ENCODE results near the gene AIF1. TPM values are rescaled to one million over a fixed set of nuclear protein-coding genes. Genes with fewer than 3 reads are reported as not detected.
A peak's percentile ranks its signal among the peaks of the same experiment; 100 is the strongest.

The AIF1 gene
- total RNA-seq, 1 donor from 2014 or later, result 23.8 TPM

DNA sequence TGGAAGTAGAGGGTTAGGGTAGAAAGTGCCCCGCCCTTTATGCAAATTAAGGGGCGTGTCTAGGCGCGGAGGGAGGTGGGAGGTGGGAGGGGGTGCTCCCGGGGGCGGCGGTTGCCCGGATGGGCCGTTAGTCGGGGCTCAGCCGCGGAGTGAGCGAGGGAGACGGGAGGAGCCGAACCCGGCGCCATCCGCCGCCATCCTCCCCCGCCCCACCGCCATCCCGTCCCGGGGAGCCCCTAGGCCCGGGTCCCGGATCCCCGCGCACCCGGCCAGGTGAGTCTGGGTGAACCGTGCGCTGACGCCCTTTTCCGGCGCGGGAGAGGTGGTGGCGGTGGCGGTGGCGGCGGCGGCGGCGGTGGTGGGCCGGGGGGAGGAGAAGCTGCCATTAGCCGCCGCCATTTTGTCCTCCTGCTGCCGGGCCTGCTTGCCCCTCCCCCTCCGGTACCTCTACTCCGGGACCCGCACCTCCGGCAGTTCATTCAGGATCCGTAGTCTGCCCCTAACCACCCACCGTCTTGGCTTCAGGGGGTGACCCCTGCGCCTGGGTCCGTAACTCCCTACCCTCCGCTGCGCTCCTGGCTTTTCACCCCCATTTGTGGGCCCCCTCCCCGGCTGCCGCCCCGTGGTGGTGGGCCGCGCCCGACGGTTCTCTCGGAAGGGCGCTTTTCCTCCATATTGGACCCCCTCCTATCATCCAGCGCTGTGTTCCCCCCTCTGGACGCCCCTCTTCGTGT is 5.7 kb downstream of the AIF1 start, which contains the start of gene PRRC2A:
PRRC2A (plus strand) TSS at position 130 of the 734 bp plus-strand sequence. CDS start 2,075 bp downstream, outside the sequence.
- DNase-seq, result peak; percentile 56

DNA sequence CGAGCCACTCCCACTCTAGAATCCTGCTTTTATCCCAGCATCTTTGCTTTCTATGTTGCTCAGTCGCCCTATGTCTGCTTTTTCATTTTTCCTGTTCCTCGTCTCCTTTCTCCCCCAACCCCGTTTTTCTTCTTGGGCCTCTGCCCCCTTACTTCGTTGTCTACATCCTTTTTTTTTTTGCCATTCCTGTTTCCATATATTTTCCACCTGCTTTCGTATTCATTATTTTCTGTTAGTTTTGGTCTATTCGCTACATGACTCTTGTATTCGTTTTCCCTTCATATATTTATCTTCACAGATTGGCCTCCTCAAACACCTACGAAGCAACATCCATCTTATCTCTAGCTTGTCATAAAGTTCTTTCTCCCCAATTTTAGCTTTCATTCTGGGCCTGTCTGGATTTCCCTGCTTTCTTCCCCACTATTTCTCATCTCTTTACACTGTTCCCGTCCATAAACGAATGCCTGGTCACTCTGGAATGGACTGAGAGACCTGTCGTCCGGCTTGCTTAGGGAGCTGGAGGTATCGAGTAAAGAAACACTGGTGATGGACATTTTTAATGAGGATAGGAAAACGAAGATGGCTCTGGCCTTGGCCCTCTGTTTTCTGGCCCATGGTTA is 6.4 kb downstream of the AIF1 start:
- DNase-seq, result no peak

DNA sequence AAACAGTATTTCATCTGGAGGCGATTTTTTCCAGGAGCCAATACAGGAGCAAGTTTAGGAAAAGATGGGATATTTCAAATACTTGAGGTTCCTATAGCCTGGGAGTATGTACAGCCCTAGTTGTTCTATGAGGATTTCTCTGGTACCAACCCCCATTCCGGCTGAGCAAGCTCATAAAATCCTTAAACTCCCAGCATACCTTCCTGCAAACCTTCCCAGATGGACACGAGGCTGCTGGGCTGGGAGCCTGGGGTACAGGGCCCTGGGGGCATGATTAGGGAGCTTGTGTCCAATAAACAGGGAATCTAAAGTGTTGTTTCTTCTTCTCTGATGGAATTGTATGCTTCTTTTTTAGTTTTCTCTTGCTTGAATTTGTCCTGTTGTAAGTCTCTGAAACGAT is 7.0 kb downstream of the AIF1 start:
- DNase-seq, result no peak

DNA sequence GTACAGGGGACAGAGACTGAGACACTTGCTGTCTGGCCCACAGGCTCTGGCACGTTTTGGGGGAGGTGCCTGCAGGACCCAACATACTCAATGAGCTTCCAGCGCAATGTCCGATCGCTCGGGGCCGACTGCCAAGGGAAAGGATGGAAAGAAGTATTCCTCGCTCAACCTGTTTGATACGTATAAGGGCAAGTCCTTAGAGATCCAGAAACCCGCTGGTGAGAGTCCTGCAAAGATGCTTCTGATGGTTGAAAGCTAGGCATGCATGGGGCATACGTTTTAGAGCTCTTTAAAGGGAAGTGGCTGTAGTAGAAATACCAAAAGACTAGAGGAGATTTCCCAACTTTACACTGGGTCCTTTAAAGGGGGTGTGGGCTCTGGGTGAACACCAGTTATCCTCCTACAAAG is 7.7 kb downstream of the AIF1 start:
- DNase-seq, result no peak

DNA sequence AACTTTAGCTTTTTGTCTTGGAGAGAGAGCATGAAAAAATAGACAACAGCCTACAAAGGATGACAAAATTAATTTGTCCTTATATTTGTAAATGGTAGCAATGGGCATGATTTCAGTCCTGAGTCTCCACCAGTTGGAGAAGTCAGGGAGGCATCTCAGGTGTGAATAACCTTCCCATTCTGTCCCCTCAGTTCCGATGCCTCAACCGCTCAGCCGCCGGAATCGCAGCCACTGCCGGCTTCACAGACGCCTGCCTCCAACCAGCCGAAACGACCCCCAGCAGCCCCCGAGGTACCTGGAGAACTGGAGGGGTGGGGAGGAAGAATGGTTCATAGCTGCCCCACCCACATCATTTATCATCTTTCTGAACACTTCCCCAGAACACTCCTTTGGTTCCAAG is 9.0 kb downstream of the AIF1 start:
- no peak for DNase-seq

DNA sequence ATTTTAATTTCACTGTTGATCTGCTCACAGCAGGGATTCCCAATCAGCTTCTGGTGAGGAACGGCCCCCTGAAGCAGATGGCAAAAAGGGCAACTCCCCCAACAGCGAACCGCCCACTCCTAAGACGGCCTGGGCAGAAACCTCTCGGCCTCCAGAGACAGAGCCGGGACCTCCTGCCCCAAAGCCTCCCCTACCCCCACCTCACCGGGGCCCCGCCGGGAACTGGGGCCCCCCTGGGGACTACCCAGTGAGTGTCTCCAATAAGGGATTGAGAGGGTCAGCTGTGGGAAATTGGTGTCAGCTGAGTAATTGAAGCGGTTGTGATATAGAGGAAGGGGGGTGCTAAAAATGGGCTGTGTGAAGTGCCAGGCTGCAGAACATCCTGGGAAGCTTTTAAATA is 11.9 kb downstream of the AIF1 start:
- DNase-seq, result no peak

DNA sequence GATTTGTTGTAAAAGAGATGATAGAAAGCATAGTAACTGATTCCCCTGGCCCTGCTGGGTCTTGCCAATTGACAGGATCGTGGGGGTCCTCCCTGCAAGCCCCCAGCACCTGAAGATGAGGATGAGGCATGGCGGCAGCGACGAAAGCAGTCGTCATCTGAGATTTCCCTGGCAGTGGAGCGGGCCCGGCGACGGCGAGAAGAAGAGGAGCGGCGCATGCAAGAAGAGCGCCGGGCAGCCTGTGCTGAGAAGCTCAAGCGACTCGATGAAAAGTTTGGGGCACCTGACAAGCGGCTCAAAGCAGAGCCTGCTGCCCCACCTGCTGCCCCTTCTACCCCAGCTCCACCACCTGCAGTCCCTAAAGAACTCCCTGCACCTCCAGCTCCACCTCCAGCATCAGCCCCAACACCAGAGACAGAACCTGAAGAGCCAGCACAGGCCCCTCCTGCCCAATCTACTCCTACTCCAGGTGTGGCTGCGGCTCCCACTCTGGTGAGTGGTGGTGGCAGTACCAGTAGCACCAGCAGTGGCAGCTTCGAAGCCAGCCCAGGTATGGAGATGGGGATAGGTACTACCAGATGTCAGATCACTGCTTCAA is 12.8 kb downstream of the AIF1 start:
- no peak for DNase-seq

DNA sequence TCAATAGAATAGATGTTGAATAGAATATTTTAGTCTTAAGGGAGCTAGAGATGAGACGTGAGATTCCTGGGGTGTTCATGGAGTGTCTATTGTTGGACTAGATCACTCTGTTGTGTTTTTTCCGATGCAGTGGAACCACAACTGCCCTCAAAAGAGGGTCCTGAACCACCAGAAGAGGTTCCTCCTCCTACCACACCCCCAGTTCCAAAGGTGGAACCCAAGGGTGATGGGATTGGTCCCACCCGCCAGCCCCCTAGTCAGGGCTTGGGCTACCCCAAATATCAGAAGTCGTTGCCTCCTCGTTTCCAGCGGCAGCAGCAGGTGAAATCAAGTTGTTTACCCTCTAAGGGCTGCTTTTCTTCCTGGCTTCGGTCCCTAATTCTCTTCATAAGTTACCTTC is 14.0 kb downstream of the AIF1 start:
- no peak for DNase-seq

DNA sequence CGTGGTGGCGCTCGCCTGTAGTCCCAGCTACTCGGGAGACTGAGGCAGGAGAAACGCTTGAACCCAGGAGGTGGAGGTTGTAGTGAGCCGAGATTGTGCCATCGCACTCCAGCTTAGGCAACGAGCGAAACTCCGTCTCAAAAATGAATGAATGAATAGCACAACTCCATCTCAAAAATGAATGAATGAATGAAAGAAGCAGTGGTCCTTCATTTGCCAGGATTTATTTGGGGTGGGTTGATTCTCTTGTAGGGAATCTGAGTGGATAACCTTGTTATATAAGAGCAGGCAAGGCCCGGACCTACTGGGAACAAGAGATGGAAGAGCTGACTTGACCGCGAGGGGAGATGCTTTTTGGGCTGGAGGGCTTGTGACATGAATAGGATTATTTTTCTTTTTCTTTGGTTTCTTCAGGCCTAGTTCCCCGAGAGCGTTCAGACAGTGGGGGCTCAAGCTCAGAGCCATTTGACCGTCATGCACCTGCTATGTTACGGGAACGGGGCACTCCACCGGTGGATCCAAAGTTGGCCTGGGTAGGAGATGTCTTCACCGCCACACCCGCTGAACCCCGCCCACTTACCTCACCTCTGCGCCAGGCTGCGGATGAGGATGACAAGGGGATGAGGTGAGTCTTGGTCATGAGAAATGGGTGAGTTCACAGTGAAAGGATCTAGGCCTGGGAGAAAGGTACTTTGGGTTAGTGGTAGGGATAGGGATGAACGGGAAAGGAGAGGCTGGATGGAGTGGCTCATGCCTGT is 15.3 kb downstream of the AIF1 start:
- no peak for DNase-seq

DNA sequence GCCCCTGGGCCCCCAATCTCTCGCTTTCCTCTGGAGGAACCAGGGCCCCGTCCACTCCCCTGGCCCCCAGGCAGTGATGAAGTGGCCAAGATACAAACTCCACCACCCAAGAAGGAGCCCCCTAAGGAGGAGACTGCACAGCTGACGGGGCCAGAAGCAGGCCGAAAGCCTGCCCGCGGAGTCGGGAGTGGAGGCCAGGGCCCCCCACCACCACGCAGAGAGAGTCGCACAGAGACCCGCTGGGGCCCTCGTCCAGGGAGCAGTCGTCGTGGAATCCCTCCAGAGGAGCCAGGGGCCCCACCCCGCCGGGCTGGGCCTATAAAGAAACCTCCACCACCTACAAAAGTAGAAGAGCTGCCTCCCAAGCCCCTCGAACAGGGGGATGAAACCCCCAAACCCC is 16.2 kb downstream of the AIF1 start:
- DNase-seq, result no peak

DNA sequence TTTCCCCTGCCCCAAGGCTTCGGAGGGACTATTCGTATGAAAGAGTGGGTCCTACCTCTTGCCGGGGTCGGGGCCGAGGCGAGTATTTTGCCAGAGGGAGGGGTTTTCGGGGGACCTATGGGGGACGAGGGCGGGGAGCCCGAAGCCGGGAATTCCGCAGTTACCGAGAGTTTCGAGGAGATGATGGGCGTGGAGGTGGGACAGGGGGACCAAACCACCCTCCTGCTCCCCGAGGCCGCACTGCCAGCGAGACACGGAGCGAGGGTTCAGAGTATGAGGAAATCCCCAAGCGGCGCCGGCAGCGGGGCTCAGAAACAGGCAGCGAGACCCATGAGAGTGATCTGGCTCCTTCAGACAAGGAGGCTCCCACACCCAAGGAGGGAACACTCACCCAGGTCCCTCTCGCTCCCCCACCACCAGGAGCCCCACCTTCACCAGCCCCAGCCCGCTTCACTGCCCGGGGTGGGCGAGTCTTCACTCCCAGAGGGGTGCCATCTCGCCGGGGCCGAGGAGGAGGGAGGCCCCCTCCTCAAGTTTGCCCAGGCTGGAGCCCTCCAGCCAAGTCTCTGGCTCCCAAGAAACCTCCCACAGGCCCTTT is 16.7 kb downstream of the AIF1 start:
- DNase-seq, result no peak

DNA sequence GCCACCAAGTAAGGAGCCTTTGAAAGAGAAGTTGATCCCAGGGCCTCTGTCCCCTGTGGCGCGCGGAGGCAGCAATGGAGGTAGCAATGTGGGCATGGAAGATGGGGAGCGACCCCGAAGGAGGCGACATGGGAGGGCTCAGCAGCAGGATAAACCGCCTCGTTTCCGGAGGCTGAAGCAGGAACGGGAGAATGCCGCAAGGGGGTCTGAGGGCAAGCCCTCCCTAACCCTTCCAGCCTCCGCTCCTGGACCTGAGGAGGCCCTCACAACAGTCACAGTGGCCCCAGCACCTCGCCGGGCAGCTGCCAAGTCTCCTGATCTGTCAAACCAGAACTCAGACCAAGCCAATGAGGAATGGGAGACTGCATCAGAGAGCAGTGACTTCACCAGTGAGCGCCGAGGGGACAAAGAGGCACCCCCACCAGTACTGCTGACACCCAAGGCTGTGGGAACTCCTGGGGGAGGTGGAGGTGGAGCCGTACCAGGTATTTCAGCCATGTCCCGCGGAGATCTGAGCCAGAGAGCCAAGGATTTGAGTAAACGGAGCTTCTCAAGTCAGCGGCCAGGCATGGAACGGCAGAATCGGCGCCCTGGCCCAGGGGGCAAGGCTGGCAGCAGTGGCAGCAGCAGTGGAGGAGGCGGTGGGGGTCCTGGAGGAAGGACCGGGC is 17.4 kb downstream of the AIF1 start:
- DNase-seq, result no peak

DNA sequence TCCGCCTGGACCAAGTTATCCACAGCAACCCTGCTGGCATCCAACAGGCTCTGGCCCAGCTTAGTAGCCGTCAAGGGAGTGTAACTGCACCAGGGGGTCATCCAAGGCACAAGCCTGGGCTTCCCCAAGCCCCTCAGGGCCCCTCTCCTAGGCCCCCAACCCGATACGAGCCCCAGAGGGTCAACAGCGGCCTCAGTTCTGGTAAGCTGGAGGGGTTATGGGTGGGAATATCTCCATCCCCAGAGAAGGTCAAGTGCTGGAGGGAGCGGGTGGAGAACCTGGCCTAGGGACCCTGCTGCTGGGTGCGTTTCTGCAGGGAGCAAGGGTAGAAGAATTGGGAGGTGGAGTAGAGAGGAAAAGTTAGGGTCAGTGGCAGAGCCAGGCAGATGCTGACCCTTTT is 18.4 kb downstream of the AIF1 start:
- no peak for DNase-seq

DNA sequence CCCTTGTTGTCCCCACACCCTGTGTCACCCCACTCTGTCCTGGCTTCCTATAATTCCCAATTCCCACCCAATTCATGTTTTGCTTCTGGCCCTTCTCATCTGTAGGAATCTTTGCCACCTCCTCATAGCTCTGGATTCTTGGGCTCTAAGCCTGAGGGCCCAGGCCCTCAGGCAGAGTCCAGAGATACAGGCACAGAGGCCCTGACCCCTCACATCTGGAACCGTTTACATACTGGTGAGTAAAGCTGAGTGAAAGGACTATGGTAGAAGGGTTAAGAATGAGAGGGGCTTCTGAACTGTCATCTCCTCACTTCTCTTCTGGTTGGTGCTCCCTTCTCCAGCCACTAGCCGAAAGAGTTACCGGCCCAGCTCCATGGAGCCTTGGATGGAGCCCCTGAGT is 19.1 kb downstream of the AIF1 start:
- DNase-seq, result no peak

DNA sequence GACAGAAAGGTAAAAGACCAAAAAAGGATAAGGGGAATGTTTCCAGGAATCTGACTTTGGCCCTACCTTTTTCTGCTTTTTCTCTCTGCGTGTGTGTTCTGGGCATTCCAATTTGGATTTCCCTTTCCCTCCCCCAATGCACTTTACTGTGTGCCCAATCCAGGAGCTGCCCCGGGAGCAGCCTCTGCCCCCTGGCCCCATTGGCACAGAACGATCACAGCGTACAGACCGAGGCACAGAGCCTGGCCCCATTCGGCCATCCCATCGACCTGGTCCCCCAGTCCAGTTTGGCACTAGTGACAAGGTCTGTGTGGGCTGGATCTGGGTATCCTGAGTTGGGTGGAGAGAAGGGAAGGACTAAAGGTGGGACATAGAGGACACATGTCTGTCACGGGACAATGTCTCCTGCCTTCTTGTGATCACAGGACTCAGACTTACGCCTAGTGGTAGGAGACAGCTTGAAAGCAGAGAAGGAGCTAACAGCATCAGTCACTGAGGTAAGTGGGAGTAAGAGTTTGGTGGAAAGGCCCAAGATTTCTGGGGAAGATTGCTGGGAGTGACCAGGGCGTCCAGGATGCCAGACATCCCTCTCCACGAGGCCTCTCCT is 20.0 kb downstream of the AIF1 start:
- no peak for DNase-seq

DNA sequence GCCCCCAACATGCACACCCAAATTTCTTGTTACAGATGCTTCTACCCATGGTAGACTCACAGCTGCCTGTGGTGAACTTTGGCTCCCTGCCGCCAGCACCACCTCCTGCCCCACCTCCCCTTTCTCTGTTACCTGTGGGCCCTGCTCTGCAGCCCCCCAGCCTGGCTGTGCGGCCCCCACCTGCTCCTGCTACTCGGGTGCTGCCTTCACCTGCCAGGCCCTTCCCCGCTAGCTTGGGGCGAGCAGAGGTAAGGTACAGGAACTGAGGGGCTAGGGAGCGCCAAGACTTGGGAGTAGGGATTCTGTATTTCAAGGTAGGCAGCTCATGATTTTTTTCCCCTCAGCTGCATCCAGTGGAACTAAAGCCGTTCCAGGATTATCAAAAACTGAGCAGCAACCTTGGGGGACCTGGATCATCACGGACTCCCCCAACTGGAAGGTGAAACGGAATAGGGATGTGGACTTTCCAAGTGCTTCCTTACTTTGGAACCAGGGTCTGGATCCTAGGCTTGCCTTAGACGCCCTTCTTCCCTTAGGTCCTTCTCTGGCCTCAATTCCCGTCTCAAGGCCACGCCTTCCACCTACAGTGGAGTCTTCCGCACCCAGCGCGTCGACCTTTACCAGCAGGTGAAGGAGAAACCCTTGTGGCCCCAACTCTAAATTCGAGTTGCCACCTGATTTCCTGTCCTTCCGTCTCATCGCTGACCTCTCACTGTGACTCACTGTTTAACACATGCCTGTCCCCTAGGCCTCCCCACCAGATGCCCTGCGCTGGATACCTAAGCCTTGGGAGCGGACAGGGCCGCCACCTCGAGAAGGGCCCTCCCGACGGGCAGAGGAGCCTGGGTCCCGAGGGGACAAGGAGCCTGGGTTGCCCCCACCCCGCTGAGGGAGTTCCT is 21.9 kb downstream of the AIF1 start:
- DNase-seq, result no peak

DNA sequence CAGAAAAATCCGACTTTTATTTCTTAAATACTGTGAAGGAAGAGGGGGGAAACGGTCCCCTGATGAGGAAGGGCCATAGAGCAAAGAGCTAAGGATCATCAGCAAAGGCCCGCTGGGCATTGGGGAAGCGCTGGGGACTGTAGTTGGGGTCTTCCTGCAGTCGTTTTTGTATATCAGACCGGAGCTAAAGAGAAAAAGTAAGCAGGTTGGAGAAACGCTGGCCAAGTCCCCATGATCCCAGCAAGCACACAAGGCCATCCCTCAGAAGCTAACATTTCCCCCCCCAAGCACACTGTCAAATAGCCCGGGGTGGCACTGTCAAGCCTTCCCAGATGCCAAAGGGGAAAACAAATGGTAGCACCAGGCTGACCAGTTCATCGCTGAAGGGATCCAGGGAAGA is 24.0 kb downstream of the AIF1 start:
- DNase-seq, result no peak

DNA sequence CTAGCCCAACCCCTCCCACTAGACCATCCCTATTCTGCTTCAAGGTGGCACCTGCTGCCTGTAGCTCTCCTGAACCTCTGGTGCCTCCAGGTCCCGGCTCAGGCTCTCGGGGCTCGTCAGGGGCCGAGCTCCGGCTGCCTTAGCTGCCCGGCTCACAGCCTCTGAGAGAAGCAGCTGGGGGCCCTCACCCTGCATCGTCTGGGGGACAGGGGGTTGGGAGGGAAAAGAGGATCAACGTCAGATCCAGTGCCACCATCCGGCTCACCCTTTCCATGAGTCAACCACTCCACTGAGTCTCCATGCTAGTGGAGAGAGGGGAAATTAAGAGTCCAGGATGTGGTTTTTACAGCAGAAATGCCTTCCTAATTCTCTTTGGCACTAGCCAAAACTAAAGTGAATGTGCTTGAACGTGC is 24.4 kb downstream of the AIF1 start:
- no peak for DNase-seq

DNA sequence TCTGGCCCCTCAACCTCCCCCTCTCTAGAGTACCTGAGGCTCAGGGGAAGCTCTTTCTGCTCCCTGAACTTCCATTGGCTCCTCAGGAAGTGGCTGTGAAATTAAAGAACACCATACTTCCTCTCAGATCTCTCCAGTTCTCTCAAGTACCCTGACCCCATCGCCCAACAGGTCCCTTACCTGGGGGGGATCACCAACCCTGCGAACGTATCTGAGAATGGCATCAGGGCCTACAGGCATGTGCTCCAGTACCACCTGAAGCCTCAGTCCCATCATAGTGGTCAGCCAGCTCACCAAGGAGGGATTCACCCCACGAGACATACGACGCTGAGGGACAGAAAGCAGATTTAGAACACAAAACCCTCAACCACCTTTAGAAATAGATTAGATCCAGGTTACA is 25.6 kb downstream of the AIF1 start:
- no peak for DNase-seq

DNA sequence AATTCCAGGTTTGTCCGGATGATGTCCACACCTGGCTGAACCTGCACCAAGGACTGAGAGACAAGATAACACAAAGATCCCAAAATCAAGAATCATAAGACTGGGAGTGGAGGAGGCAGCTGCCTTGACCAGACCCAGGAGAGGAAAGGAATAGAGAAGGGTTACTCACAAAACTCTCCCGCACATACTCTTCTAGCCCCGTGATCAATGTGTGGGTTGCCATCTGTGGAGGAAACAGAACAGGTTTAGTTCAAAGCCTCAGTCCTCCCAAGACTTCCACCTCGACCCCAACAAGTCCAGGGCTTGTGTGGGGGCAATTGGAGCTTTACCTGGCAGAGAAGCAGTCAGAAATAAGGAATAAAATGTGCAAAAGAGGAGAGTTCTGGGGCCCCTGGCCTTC is 26.3 kb downstream of the AIF1 start:
- DNase-seq, result no peak
